WTC11 (cell line): ENCODE results near the gene SETD3. TPM values are rescaled to one million over a fixed set of nuclear protein-coding genes. Genes with fewer than 3 reads are reported as not detected.
A peak's percentile ranks its signal among the peaks of the same experiment; 100 is the strongest.

Source experiments
- ATAC-seq: fragments of 200-7000 bp; cut with Tn5 transposase; 2 replicates; pipeline ENCODE4 v1.10.0; 2021; ENCODE audit warnings: mild to moderate bottlenecking, moderate library complexity
- CTCF ChIA-PET: fragments of 300-600 bp; sonication (Branson Sonifier 250); formaldehyde crosslinking; loops from one replicate; lab custom pipeline; 2021; ENCODE audit warnings: antibody characterized with exemption; lab: Charles Lee
- POLR2A ChIA-PET: fragments of 350-600 bp; sonication (Branson Sonifier 250); formaldehyde crosslinking; loops from one replicate; lab custom pipeline; 2021; ENCODE audit warnings: antibody characterized with exemption; lab: Charles Lee
- DNase-seq: peaks from one replicate; pipeline ENCODE4 v3.0.0; 2021; ENCODE audit warnings: low spot score
- H3K27ac Mint-ChIP-seq: 2 replicates; pipeline ENCODE4 v1.8.0; 2021; ENCODE audit warnings: mixed read lengths
- H3K27me3 Mint-ChIP-seq: 2 replicates; pipeline ENCODE4 v1.8.0; 2021; ENCODE audit warnings: low read depth, mild to moderate bottlenecking, moderate library complexity, mixed read lengths
- H3K36me3 Mint-ChIP-seq: 2 replicates; pipeline ENCODE4 v1.8.0; 2021; ENCODE audit warnings: mixed read lengths
- H3K4me1 Mint-ChIP-seq: 2 replicates; pipeline ENCODE4 v1.8.0; 2022; ENCODE audit warnings: mixed read lengths
- H3K4me3 Mint-ChIP-seq: 2 replicates; pipeline ENCODE4 v1.8.0; 2021; ENCODE audit warnings: mild to moderate bottlenecking, moderate library complexity, mixed read lengths
- H3K9me3 Mint-ChIP-seq: 2 replicates; pipeline ENCODE4 v1.8.0; 2021; ENCODE audit warnings: mixed read lengths
- AFF4 ChIP-seq: sonication (generic); formaldehyde crosslinking; IDR thresholded peaks from 2 replicates; pipeline ENCODE4 v1.8.1; 2023; ENCODE audit warnings: mild to moderate bottlenecking, missing genetic modification reagents, borderline replicate concordance
- E2F4 ChIP-seq: sonication (generic); formaldehyde crosslinking; IDR thresholded peaks from 2 replicates; pipeline ENCODE4 v1.8.1; 2022; ENCODE audit warnings: low read depth, mild to moderate bottlenecking, moderate library complexity, missing genetic modification reagents, borderline replicate concordance
- EMX1 ChIP-seq: fragments of 250-450 bp; sonication (Bioruptor Pico); IDR thresholded peaks from 2 replicates; pipeline ENCODE4 v1.8.0; 2021; ENCODE audit warnings: mild to moderate bottlenecking
- ESRRA ChIP-seq: sonication (generic); formaldehyde crosslinking; IDR thresholded peaks from 2 replicates; pipeline ENCODE4 v1.8.1; 2022; ENCODE audit warnings: mild to moderate bottlenecking, missing genetic modification reagents, borderline replicate concordance
- IRF1 ChIP-seq: sonication (generic); formaldehyde crosslinking; IDR thresholded peaks from 2 replicates; pipeline ENCODE4 v1.8.0; 2023; ENCODE audit warnings: missing genetic modification reagents
- NFATC4 ChIP-seq: fragments of 250-450 bp; sonication (Bioruptor Pico); IDR thresholded peaks from 2 replicates; pipeline ENCODE4 v1.9.0; 2021; ENCODE audit warnings: mild to moderate bottlenecking
- NR1H2 ChIP-seq: sonication (generic); formaldehyde crosslinking; IDR thresholded peaks from 2 replicates; pipeline ENCODE4 v1.9.0; 2021; ENCODE audit warnings: mild to moderate bottlenecking, moderate library complexity, missing genetic modification reagents
- OVOL2 ChIP-seq: fragments of 250-450 bp; sonication (Bioruptor Pico); IDR thresholded peaks from 2 replicates; pipeline ENCODE4 v1.9.0; 2021; ENCODE audit warnings: mild to moderate bottlenecking, borderline replicate concordance
- PREB ChIP-seq: sonication (generic); formaldehyde crosslinking; IDR thresholded peaks from 2 replicates; pipeline ENCODE4 v1.8.1; 2022; ENCODE audit warnings: mild to moderate bottlenecking, missing genetic modification reagents, moderate library complexity, borderline replicate concordance
- SMAD3 ChIP-seq: sonication (generic); formaldehyde crosslinking; IDR thresholded peaks from 2 replicates; pipeline ENCODE4 v1.8.0; 2022; ENCODE audit warnings: missing genetic modification reagents, mild to moderate bottlenecking, borderline replicate concordance
- SP1 ChIP-seq: sonication (generic); formaldehyde crosslinking; conservative IDR thresholded peaks from 2 replicates; pipeline ENCODE4 v1.8.1; 2022; ENCODE audit warnings: missing genetic modification reagents
- TEAD1 ChIP-seq: sonication (generic); formaldehyde crosslinking; IDR thresholded peaks from 2 replicates; pipeline ENCODE4 v1.8.0; 2022; ENCODE audit warnings: mild to moderate bottlenecking, missing genetic modification reagents
- TEAD4 ChIP-seq: sonication (generic); formaldehyde crosslinking; IDR thresholded peaks from 2 replicates; pipeline ENCODE4 v1.8.0; 2022; ENCODE audit warnings: mild to moderate bottlenecking, missing genetic modification reagents
- USF2 ChIP-seq: sonication (generic); formaldehyde crosslinking; IDR thresholded peaks from 2 replicates; pipeline ENCODE4 v1.8.1; 2023; ENCODE audit warnings: mild to moderate bottlenecking, missing genetic modification reagents, moderate library complexity
- ZNF138 ChIP-seq: sonication (generic); formaldehyde crosslinking; conservative IDR thresholded peaks from 2 replicates; pipeline ENCODE4 v1.8.1; 2022; ENCODE audit warnings: mild to moderate bottlenecking, moderate library complexity, missing genetic modification reagents
- ZNF281 ChIP-seq: sonication (generic); formaldehyde crosslinking; IDR thresholded peaks from 2 replicates; pipeline ENCODE4 v1.8.0; 2023; ENCODE audit warnings: mild to moderate bottlenecking, missing genetic modification reagents
- ZNF425 ChIP-seq: fragments of 250-450 bp; sonication (Bioruptor Pico); conservative IDR thresholded peaks from 2 replicates; pipeline ENCODE4 v1.9.0; 2021; ENCODE audit warnings: mild to moderate bottlenecking
- total RNA-seq: library from RNA; stranded (reverse); gene quantifications from 3 replicates; pipeline ENCODE4 v1.2.3, GENCODE V29; 2021
- TF ChIP-seq, protein P1 (sequence below): sonication (generic); formaldehyde crosslinking; IDR thresholded peaks from 2 replicates; pipeline ENCODE4 v1.8.1; 2023; ENCODE audit warnings: mild to moderate bottlenecking, missing genetic modification reagents, moderate library complexity

The SETD3 gene
- total RNA-seq, 1 experiment from 2014 or later = 53.1 TPM

GRCh38 chr14:99412117-99413061, 68.3 kb downstream of the SETD3 start (continued):
- no peak for TF ChIP-seq OVOL2 (CRISPR knock-in tag)
- peak; percentile 84; the same call in 1 of the 2 replicates for TF ChIP-seq TEAD4 (CRISPR knock-in tag)
- no peak for TF ChIP-seq ZNF281
- peak; percentile 98; the same call in 1 of the 2 replicates for TF ChIP-seq TEAD1 (CRISPR knock-in tag)
- TF ChIP-seq SMAD3 (CRISPR knock-in tag) = no peak
- TF ChIP-seq E2F4 (CRISPR knock-in tag) = no peak
- peak; percentile 60; the same call in 1 of the 2 replicates for TF ChIP-seq SP1 (CRISPR knock-in tag)
- TF ChIP-seq USF2 (CRISPR knock-in tag) = no peak
- TF ChIP-seq, protein P1, sequence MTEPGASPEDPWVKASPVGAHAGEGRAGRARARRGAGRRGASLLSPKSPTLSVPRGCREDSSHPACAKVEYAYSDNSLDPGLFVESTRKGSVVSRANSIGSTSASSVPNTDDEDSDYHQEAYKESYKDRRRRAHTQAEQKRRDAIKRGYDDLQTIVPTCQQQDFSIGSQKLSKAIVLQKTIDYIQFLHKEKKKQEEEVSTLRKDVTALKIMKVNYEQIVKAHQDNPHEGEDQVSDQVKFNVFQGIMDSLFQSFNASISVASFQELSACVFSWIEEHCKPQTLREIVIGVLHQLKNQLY (CRISPR knock-in tag) = no peak
- no peak for TF ChIP-seq NFATC4 (CRISPR knock-in tag)

GRCh38 chr14:99410019-99410418, 70.6 kb downstream of the SETD3 start:
- peak overlapping the region; percentile 75 for H3K27ac Mint-ChIP-seq
- no peaks in the 10 kb centered on the region for H3K27me3 Mint-ChIP-seq
- no peak overlapping the region for H3K4me3 Mint-ChIP-seq
- H3K9me3 Mint-ChIP-seq = no peaks in the 10 kb centered on the region
- ATAC-seq = no peak; the same call in 1 of the 2 replicates
- H3K36me3 Mint-ChIP-seq = peaks cover 2% of the 10 kb centered on the region; the same call in 1 of the 2 replicates
- POLR2A ChIA-PET = no interaction called here
- H3K4me1 Mint-ChIP-seq = peaks cover 84% of the 10 kb centered on the region
- CTCF ChIA-PET = interaction anchor here (1.1 to 13.7 kb wide), 4 partner anchors 17 to 235 kb away, joined by 3 to 416 read pairs (median 7); no protein-coding TSS in a partner anchor
- DNase-seq = no peak
- TF ChIP-seq ESRRA (no peak), NR1H2 (CRISPR knock-in tag) (no peak), PREB (CRISPR knock-in tag) (no peak), ZNF425 (no peak), AFF4 (CRISPR knock-in tag) (no peak), ZNF138 (CRISPR knock-in tag) (no peak), IRF1 (CRISPR knock-in tag) (no peak), EMX1 (no peak)
